Activated naive CD4-positive, alpha-beta T cell treated with anti-CD3 and anti-CD28 coated beads, Interleukin-2, amount 10 ng/mL, durations not matched to agents 7 days and 5 days (primary cell): ENCODE data around the gene OR2A12.

Experiments
- CTCF ChIA-PET: fragments of 350-600 bp; sonication (Branson Sonifier 250); formaldehyde crosslinking; loops from one replicate; lab custom pipeline; 2021; ENCODE audit warnings: antibody characterized with exemption; lab: Charles Lee
- DNase-seq: peaks from one replicate; pipeline ENCODE4 v3.0.0-alpha.2; 2020
- H3K27ac Mint-ChIP-seq: one replicate; pipeline ENCODE4 v1.8.0; 2021; ENCODE audit warnings: mild to moderate bottlenecking, moderate library complexity, mixed read lengths
- H3K27me3 Mint-ChIP-seq: one replicate; pipeline ENCODE4 v1.8.0; 2021; ENCODE audit warnings: mild to moderate bottlenecking, mixed read lengths
- H3K36me3 Mint-ChIP-seq: one replicate; pipeline ENCODE4 v1.8.0; 2021; ENCODE audit warnings: mixed read lengths
- H3K4me1 Mint-ChIP-seq: one replicate; pipeline ENCODE4 v1.8.0; 2021; ENCODE audit warnings: mixed read lengths
- H3K4me3 Mint-ChIP-seq: one replicate; pipeline ENCODE4 v1.8.0; 2021; ENCODE audit warnings: mild to moderate bottlenecking, moderate library complexity, mixed read lengths
- H3K9me3 Mint-ChIP-seq: one replicate; pipeline ENCODE4 v1.8.0; 2021; ENCODE audit warnings: mixed read lengths

OR2A12 gene

DNA sequence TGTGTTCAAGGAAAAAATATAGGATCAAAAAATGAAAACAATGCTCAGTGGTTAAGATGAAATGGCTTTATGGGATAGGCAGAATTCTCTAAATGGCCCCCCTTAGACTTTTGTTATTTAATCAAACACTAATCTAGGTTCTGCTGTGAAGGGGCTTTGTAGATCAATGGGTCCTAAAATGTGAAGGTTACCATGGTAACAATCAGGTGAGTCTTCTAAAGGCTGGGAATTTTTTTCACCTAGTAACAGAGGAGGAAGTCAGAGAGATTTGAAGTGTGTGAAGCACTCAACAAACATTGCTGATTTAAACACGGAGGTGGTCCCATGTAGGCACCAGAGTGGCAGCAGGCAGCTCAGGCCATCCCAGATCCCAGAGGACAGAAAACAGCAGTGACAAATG lies 48.0 kb downstream of the OR2A12 start:
- H3K36me3 Mint-ChIP-seq = no peaks in the 10 kb centered on the region
- no peak overlapping the region for H3K4me3 Mint-ChIP-seq
- H3K4me1 Mint-ChIP-seq = no peaks in the 10 kb centered on the region
- H3K27me3 Mint-ChIP-seq = peaks cover 4% of the 10 kb centered on the region
- CTCF ChIA-PET = no interaction called here
- no peak for DNase-seq
- H3K9me3 Mint-ChIP-seq = no peaks in the 10 kb centered on the region
- H3K27ac Mint-ChIP-seq = no peak overlapping the region

DNA sequence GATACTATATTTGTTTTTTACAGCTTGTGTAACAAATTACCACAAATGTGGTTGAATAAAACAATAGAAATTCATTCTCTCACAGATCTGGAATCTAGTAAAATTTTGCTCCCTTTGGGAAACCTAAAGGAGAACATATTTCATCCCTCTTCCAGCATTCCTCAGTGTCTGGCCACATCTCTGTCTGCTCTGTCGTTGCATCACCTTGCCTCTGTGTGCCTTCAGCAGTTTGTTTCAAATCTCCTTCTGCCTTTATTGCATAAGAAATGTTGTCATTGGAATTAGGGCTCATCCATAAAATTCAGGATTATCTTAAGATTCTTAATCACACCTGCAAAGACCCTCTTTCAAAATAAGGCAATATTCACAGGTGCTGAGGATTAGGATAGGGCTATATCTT lies 51.4 kb downstream of the OR2A12 start:
- CTCF ChIA-PET = no interaction called here

DNA sequence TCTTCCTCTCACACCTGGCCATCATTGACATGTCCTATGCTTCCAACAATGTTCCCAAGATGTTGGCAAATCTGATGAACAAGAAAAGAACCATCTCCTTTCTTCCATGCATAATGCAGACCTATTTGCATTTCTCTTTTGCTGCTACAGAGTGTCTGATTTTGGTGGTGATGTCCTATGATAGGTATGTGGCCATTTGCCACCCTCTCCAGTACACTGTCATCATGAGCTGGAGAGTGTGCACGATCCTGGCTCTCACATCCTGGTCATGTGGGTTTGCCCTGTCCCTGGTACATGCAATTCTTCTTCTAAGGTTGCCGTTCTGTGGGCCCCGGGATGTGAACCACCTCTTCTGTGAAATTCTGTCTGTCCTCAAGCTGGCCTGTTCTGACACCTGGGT lies 56.1 kb downstream of the OR2A12 start:
- CTCF ChIA-PET = interaction anchor here (0.5 to 1.7 kb wide), 2 partner anchors 14 to 706 kb away, joined by 3 to 6 read pairs; no protein-coding TSS in a partner anchor

More for the DNA sequence above, 51.4 kb downstream of the OR2A12 start:
- DNase-seq = no peak
- Mint-ChIP-seq H3K27ac (no peak overlapping the region), H3K27me3 (peaks cover 4% of the 10 kb centered on the region), H3K9me3 (no peaks in the 10 kb centered on the region), H3K36me3 (no peaks in the 10 kb centered on the region), H3K4me3 (no peak overlapping the region), H3K4me1 (no peaks in the 10 kb centered on the region)

DNA sequence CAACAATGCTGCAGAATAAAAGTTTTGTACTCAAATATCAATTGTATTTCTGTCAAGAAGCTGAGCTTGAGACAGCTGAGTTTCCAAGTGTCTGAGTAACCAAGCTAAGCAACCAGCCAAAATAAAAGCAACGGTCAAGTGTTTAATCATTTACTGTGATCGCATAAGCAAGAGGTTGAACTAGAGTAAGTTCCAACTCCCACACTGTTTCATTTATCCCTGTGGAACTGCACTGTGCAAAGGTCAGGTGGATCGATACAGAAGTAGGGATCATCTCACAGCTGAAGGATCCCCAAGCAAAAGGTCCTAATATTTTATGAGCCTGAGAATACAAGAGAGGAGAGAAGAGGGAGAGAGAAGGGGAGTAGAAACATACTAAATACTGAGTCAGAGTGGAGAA lies 58.3 kb downstream of the OR2A12 start:
- Mint-ChIP-seq H3K4me1 (no peaks in the 10 kb centered on the region), H3K27me3 (no peaks in the 10 kb centered on the region), H3K4me3 (no peak overlapping the region), H3K36me3 (no peaks in the 10 kb centered on the region), H3K9me3 (peaks cover 17% of the 10 kb centered on the region), H3K27ac (no peak overlapping the region)
- CTCF ChIA-PET = no interaction called here
- DNase-seq = no peak

More for the DNA sequence above, 56.1 kb downstream of the OR2A12 start:
- no peaks in the 10 kb centered on the region for H3K4me1 Mint-ChIP-seq
- H3K27ac Mint-ChIP-seq = no peak overlapping the region
- H3K36me3 Mint-ChIP-seq = no peaks in the 10 kb centered on the region
- H3K27me3 Mint-ChIP-seq = no peaks in the 10 kb centered on the region
- H3K4me3 Mint-ChIP-seq = no peak overlapping the region
- peaks cover 2% of the 10 kb centered on the region for H3K9me3 Mint-ChIP-seq
- DNase-seq = no peak

DNA sequence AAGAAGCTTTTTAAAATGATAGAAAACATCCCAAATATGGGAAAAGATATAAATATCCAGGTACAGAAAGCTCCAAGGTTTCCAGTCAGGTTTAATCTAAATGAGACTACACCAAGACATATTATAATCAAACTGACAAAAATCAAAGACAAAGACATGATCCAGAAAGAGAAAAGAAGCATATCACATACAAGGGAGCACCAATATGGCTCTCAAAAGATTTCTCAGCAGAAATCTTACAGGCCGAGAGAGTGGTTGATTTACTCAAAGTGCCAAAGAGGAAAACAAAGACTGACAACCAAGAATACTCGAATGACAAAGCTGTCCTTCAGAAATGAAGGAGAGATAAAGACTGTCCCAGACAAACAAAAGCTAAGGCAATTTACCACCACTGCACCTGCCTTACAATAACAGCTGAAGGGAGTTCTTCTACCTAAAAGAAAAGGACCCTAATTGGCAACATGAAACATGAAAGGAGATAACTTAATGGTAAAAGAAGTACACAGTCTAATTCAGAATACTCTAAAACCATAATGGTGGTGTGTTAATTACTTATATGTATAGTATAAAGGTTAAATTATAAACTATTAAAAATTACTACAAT lies 62.2 kb downstream of the OR2A12 start:
- Mint-ChIP-seq H3K27me3 (no peaks in the 10 kb centered on the region), H3K36me3 (no peaks in the 10 kb centered on the region), H3K27ac (no peak overlapping the region), H3K4me1 (no peaks in the 10 kb centered on the region), H3K4me3 (no peak overlapping the region), H3K9me3 (peaks cover 21% of the 10 kb centered on the region)
- CTCF ChIA-PET = interaction anchor here (0.8 kb wide), 1 partner anchor 20 kb away, joined by 3 read pairs; no protein-coding TSS in a partner anchor
- no peak for DNase-seq
